Panc1 (cell line): ENCODE measurements around the gene C2. TPM values are rescaled to one million over a fixed set of nuclear protein-coding genes. Genes with fewer than 3 reads are reported as not detected.
A peak's percentile ranks its signal among the peaks of the same experiment; 100 is the strongest.
"Not testable (repeated sequence)": the region's sequence is repeated elsewhere in the genome, so short reads cannot be mapped to it uniquely, and the experiment has no call there.

Source experiments
- ATAC-seq: fragments of 200-7000 bp; cut with Tn5 transposase; 2 replicates; pipeline ENCODE4 v1.9.1; 2020; ENCODE audit warnings: mild to moderate bottlenecking, moderate library complexity
- BruUV-seq: library from RNA; stranded (reverse); fragments of 400-500 nt; replicated peaks from 2 replicates; lab custom pipeline; 2021; lab: Mats Ljungman, UMichigan
- CTCF ChIA-PET: fragments of 300-600 bp; sonication (Branson Sonifier 250); formaldehyde crosslinking; loops from one replicate; lab custom pipeline; 2022; ENCODE audit warnings: antibody characterized with exemption; lab: Charles Lee
- POLR2A ChIA-PET: fragments of 300-600 bp; sonication (Branson Sonifier 250); formaldehyde crosslinking; loops from one replicate; lab custom pipeline; 2022; ENCODE audit warnings: antibody characterized with exemption; lab: Charles Lee
- DNase-seq: peaks from one replicate; pipeline ENCODE4 v3.0.0-alpha.2; 2010; ENCODE audit warnings: low read depth, low spot score
- H3K27ac ChIP-seq: 2 replicates; pipeline ENCODE4 v1.5.1; 2011; ENCODE audit warnings: mild to moderate bottlenecking, low read length, inconsistent platforms
- H3K27me3 ChIP-seq: fragments of 200-500 bp; sonication (Bioruptor generic); 2 replicates; pipeline ENCODE4 v1.6.0; 2014; ENCODE audit warnings: low read length, inconsistent platforms; ENCODE audit not compliant: control insufficient read depth, insufficient read depth
- H3K36me3 ChIP-seq: fragments of 200-500 bp; sonication (Bioruptor generic); 2 replicates; pipeline ENCODE4 v1.5.1; 2014; ENCODE audit warnings: inconsistent platforms, mild to moderate bottlenecking, low read length, moderate library complexity; ENCODE audit not compliant: control insufficient read depth, insufficient read depth
- H3K4me1 ChIP-seq: 2 replicates; pipeline ENCODE4 v1.5.1; 2011; ENCODE audit warnings: inconsistent platforms, mild to moderate bottlenecking, low read length, moderate library complexity; ENCODE audit not compliant: control insufficient read depth, insufficient read depth
- H3K4me3 ChIP-seq, 2 experiments: 2 replicates each; pipeline ENCODE4 v1.5.1; 2011 to 2012; ENCODE audit warnings: low read depth in 2 of 2, low read length in 2 of 2, mild to moderate bottlenecking in 2 of 2, inconsistent platforms in 1 of 2, moderate library complexity in 1 of 2
- H3K9me3 ChIP-seq: fragments of 200-500 bp; sonication (Bioruptor generic); 2 replicates; pipeline ENCODE4 v1.5.1; 2014; ENCODE audit warnings: low read depth, mild to moderate bottlenecking, inconsistent platforms, low read length, moderate library complexity; ENCODE audit not compliant: control insufficient read depth, insufficient read depth
- POLR2AphosphoS5 ChIP-seq: IDR thresholded peaks from 2 replicates; pipeline ENCODE4 v1.6.1; 2012; ENCODE audit warnings: mild to moderate bottlenecking, low read depth, low read length, moderate library complexity
- SIN3A ChIP-seq: IDR thresholded peaks from 2 replicates; pipeline ENCODE4 v1.6.1; 2012; ENCODE audit warnings: low read depth, mild to moderate bottlenecking, low read length, moderate library complexity, borderline replicate concordance; ENCODE audit not compliant: insufficient read depth
- TCF7L2 ChIP-seq: IDR thresholded peaks from 2 replicates; pipeline ENCODE4 v1.6.1; 2011; ENCODE audit warnings: mild to moderate bottlenecking, low read depth, low read length, inconsistent platforms
- in situ Hi-C: cut with HindIII; loops from 2 replicates; pipeline ENCODE4 v1.10.0; 2016; ENCODE audit warnings: low sequenced_read_pairs, low pct_unique_long_range_greater_than_20kb
- intact Hi-C: fragments of 100-400 bp; cut with micrococcal nuclease; formaldehyde crosslinking; loops from one replicate; pipeline ENCODE4 v1.10.0; 2022; ENCODE audit not compliant: unreplicated experiment
- total RNA-seq: library from RNA; stranded (reverse); gene quantifications from one replicate; pipeline ENCODE4 v1.2.1, GENCODE V29; 2021; ENCODE audit not compliant: unreplicated experiment
- TF ChIP-seq, protein P1 (sequence below), 2 experiments: IDR thresholded peaks; 2 replicates each; pipeline ENCODE4 v1.6.1; 2011 to 2012; ENCODE audit warnings: low read depth in 2 of 2, control low read depth in 1 of 2, low read length in 1 of 2, mild to moderate bottlenecking in 1 of 2, moderate library complexity in 1 of 2; ENCODE audit not compliant: insufficient read depth in 1 of 2
- TF ChIP-seq, protein P2 (sequence below): fragments of 450-650 bp; IDR thresholded peaks from 2 replicates; pipeline ENCODE4 v1.5.1; 2017; ENCODE audit warnings: mild to moderate bottlenecking

The C2 gene
- total RNA-seq, 1 experiment from 2014 or later: 1.0 TPM

DNA sequence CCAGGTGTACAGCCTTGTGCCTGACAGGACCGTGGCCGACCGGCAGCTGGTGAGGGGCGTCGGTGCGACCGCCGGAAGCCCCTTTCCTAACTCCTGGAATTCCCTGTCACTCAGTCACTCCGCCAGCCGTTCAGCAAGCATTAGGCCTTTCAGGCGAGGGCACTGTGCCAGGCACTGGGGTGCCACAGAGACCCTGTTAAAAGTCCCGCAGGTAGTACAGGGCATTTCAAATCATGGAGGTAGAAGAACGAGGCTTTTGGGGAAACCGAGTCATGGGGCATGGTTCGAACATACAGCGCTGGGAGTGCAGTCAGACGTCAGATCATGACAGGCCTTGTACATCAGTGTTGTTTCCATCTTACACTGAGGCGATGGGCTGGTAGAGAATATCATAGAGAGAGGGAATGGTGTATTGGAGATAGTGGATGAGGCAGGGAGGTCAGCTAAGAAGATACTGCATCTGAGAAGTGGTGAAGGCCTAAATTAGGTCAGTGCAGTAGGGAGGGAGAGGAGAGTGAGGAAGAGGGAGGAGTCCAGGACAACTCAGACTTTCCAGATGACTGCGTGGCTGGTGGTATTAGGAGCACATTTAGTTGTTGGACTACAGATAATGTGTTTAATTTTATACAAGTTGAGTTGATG is 45.3 kb downstream of the C2 start:
- TSS peak; percentile 84 for BruUV-seq
- ChIA-PET CTCF (no interaction called here), POLR2A (interaction anchor here (1.3 kb wide), 1 partner anchor 14 kb away, joined by 4 read pairs; the partner anchor contains the start of genes NELFE and SKIC2)
- Histone ChIP-seq H3K27me3 (no peaks in the 10 kb centered on the region), H3K36me3 (peaks cover 5% of the 10 kb centered on the region; the same call in 1 of the 2 replicates), H3K27ac (peak overlapping the region; percentile 94), H3K4me3 (peak overlapping the region; percentile 85 to 94), H3K9me3 (no peaks in the 10 kb centered on the region), H3K4me1 (peaks cover 12% of the 10 kb centered on the region; the same call in 1 of the 2 replicates)
- in situ Hi-C loops: no loop called here
- no peak for DNase-seq
- TF ChIP-seq SIN3A: 0 out of 2 replicates have a peak, but pooled peaks have one; percentile 73
- TF ChIP-seq, protein P1, sequence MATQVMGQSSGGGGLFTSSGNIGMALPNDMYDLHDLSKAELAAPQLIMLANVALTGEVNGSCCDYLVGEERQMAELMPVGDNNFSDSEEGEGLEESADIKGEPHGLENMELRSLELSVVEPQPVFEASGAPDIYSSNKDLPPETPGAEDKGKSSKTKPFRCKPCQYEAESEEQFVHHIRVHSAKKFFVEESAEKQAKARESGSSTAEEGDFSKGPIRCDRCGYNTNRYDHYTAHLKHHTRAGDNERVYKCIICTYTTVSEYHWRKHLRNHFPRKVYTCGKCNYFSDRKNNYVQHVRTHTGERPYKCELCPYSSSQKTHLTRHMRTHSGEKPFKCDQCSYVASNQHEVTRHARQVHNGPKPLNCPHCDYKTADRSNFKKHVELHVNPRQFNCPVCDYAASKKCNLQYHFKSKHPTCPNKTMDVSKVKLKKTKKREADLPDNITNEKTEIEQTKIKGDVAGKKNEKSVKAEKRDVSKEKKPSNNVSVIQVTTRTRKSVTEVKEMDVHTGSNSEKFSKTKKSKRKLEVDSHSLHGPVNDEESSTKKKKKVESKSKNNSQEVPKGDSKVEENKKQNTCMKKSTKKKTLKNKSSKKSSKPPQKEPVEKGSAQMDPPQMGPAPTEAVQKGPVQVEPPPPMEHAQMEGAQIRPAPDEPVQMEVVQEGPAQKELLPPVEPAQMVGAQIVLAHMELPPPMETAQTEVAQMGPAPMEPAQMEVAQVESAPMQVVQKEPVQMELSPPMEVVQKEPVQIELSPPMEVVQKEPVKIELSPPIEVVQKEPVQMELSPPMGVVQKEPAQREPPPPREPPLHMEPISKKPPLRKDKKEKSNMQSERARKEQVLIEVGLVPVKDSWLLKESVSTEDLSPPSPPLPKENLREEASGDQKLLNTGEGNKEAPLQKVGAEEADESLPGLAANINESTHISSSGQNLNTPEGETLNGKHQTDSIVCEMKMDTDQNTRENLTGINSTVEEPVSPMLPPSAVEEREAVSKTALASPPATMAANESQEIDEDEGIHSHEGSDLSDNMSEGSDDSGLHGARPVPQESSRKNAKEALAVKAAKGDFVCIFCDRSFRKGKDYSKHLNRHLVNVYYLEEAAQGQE (IDR thresholded peaks at IDR 0.05; ENCODE audit: insufficient read depth in 1 of 2, low read depth in 2 of 2, low read length in 1 of 2): no peak
- intact Hi-C loops: no loop called here
- ATAC-seq: no peak

DNA sequence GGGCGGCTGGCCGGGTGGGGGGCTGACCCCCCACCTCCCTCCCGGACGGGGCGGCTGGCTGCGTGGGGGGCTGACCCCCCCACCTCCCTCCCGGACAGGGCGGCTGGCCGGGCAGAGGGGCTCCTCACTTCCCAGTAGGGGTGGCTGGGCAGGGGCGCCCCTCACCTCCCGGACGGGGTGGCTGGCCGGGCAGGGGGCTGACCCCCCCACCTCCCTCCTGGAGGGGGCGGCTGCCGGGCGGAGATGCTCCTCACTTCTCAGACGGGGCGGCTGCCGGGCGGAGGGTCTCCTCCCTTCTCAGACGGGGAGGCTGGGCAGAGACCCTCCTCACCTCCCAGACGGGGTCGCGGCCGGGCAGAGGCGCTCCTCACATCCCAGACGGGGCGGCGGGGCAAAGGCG is 48.5 kb downstream of the C2 start:
- intact Hi-C loops, CTCF ChIA-PET, H3K36me3 ChIP-seq, POLR2A ChIA-PET, ATAC-seq, BruUV-seq, H3K4me1 ChIP-seq, H3K9me3 ChIP-seq, H3K27ac ChIP-seq, H3K4me3 ChIP-seq, in situ Hi-C loops, DNase-seq, H3K27me3 ChIP-seq: not testable (repeated sequence)

DNA sequence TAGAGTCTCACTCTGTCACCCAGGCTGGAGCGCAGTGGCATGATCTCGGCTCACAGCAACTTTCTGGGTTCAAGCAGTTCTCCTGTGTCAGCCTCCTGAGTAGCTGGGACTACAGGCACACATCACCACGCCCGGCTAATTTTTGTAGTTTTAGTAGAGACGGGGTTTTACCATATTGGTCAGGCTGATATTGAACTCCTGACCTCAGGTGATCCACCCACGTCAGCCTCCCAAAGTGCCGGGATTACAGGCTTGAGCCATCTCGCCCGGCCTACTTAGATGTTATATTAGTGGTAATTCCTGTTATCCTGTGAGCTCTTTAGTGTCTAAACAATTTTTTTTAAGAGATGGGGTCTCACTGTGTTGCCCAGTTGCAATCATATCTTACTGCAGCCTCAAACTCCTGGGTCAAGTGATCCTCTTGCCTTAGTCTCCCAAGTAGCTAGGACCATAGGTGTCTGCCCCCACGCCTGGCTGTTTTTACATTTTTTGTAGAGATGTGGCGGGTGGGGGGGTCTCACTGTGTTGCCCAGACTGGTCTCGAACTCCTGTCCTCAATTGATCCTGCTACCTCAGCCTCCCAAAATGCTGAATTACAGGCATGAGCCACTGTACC is 50.4 kb downstream of the C2 start:
- CTCF ChIA-PET: interaction anchor here (0.7 kb wide), 1 partner anchor 205 kb away, joined by 3 read pairs; no protein-coding TSS in a partner anchor

More for the DNA sequence above, 50.4 kb downstream of the C2 start:
- ATAC-seq: no peak
- TF ChIP-seq, protein P1 (IDR thresholded peaks at IDR 0.05; ENCODE audit: insufficient read depth in 1 of 2, low read depth in 2 of 2, low read length in 1 of 2): no peak
- TF ChIP-seq SIN3A (no peak), POLR2AphosphoS5 (no peak), TCF7L2 (no peak)
- TF ChIP-seq, protein P2, sequence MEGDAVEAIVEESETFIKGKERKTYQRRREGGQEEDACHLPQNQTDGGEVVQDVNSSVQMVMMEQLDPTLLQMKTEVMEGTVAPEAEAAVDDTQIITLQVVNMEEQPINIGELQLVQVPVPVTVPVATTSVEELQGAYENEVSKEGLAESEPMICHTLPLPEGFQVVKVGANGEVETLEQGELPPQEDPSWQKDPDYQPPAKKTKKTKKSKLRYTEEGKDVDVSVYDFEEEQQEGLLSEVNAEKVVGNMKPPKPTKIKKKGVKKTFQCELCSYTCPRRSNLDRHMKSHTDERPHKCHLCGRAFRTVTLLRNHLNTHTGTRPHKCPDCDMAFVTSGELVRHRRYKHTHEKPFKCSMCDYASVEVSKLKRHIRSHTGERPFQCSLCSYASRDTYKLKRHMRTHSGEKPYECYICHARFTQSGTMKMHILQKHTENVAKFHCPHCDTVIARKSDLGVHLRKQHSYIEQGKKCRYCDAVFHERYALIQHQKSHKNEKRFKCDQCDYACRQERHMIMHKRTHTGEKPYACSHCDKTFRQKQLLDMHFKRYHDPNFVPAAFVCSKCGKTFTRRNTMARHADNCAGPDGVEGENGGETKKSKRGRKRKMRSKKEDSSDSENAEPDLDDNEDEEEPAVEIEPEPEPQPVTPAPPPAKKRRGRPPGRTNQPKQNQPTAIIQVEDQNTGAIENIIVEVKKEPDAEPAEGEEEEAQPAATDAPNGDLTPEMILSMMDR: no peak
- no TSS peak for BruUV-seq
- Histone ChIP-seq H3K4me3 (no peak overlapping the region), H3K27me3 (no peaks in the 10 kb centered on the region), H3K9me3 (no peaks in the 10 kb centered on the region), H3K27ac (no peak overlapping the region), H3K36me3 (no peaks in the 10 kb centered on the region; the same call in 1 of the 2 replicates), H3K4me1 (0 out of 2 replicates have a peak, but pooled peaks cover 6% of the 10 kb centered on the region)
- intact Hi-C loops (no loop called here), in situ Hi-C loops (no loop called here)
- DNase-seq: no peak
- POLR2A ChIA-PET: interaction anchor here (0.6 to 0.7 kb wide), 2 partner anchors 141 to 158 kb away, joined by 3 to 6 read pairs; no protein-coding TSS in a partner anchor
